Hepatocyte (in vitro differentiated cells): Measurements from ENCODE around the gene PYGL. TPM values are rescaled to one million over a fixed set of nuclear protein-coding genes. Genes with fewer than 3 reads are reported as not detected.
"Not testable (repeated sequence)": the region's sequence is repeated elsewhere in the genome, so short reads cannot be mapped to it uniquely, and the experiment has no call there.

ENCODE experiments used
- DNase-seq: peaks from one replicate; pipeline ENCODE4 v3.0.0-alpha.2; 2016; ENCODE audit warnings: low spot score
- H2AFZ ChIP-seq: fragments of 200-600 bp; sonication (generic); 2 replicates; pipeline ENCODE4 v1.6.0; 2016; ENCODE audit warnings: antibody characterized with exemption, mild to moderate bottlenecking
- H3K27ac ChIP-seq: fragments of 200-600 bp; sonication (generic); 2 replicates; pipeline ENCODE4 v1.5.1; 2016; ENCODE audit warnings: mild to moderate bottlenecking
- H3K27me3 ChIP-seq: fragments of 200-600 bp; sonication (generic); 2 replicates; pipeline ENCODE4 v1.6.1; 2016
- H3K36me3 ChIP-seq: fragments of 200-600 bp; sonication (generic); replicated peaks from 2 replicates; pipeline ENCODE4 v1.5.1; 2016; ENCODE audit warnings: low read depth; ENCODE audit not compliant: insufficient read depth
- H3K4me1 ChIP-seq: fragments of 200-600 bp; sonication (generic); 2 replicates; pipeline ENCODE4 v1.5.1; 2016; ENCODE audit warnings: mild to moderate bottlenecking, moderate library complexity; ENCODE audit not compliant: insufficient read depth
- H3K4me2 ChIP-seq: fragments of 200-600 bp; sonication (generic); 2 replicates; pipeline ENCODE4 v1.6.0; 2016
- H3K4me3 ChIP-seq: fragments of 200-600 bp; sonication (generic); 2 replicates; pipeline ENCODE4 v1.5.1; 2016; ENCODE audit warnings: mild to moderate bottlenecking
- H3K79me2 ChIP-seq: fragments of 200-600 bp; sonication (generic); 2 replicates; pipeline ENCODE4 v1.6.0; 2017; ENCODE audit warnings: mild to moderate bottlenecking
- H3K9me2 ChIP-seq: fragments of 200-600 bp; sonication (generic); replicated peaks from 2 replicates; pipeline ENCODE4 v1.6.0; 2017; ENCODE audit warnings: mild to moderate bottlenecking; ENCODE audit not compliant: insufficient read depth
- H3K9me3 ChIP-seq: fragments of 200-600 bp; sonication (generic); 2 replicates; pipeline ENCODE4 v1.5.1; 2016; ENCODE audit warnings: low read depth, mild to moderate bottlenecking
- H4K20me1 ChIP-seq: fragments of 200-600 bp; sonication (generic); 2 replicates; pipeline ENCODE4 v1.6.0; 2016; ENCODE audit warnings: mild to moderate bottlenecking; ENCODE audit not compliant: insufficient read depth, poor library complexity, severe bottlenecking
- EZH2 ChIP-seq: fragments of 200-600 bp; sonication (generic); IDR thresholded peaks from 2 replicates; pipeline ENCODE4 v1.6.1; 2016; ENCODE audit warnings: antibody characterized with exemption, mild to moderate bottlenecking, borderline replicate concordance
- EZH2phosphoT487 ChIP-seq: fragments of 200-600 bp; sonication (generic); IDR thresholded peaks from one replicate; pipeline ENCODE4 v1.6.1; 2018; ENCODE audit warnings: antibody characterized with exemption, mild to moderate bottlenecking, low read depth, moderate library complexity; ENCODE audit not compliant: unreplicated experiment, severe bottlenecking
- WGBS: methylation state at CpG from one replicate; pipeline ENCODE4 v1.1.6; 2016; ENCODE audit warnings: low lambda C conversion rate; ENCODE audit errors: missing lambda C conversion rate; 5-methylcytosine and 5-hydroxymethylcytosine counted together
- polyA plus RNA-seq: library from polyadenylated mRNA; unstranded; fragments of >200 nt; fragmentation: Nextera tagmentation; extraction: Ambion mirVana; gene quantifications from 2 replicates; pipeline ENCODE4 v1.2.1, GENCODE V29; 2016
- total RNA-seq: library from RNA; depleted of rRNA; stranded (reverse); fragments of >200 nt; gene quantifications from 2 replicates; pipeline ENCODE4 v1.2.3, GENCODE V29; 2014
- TF ChIP-seq, protein P1 (sequence below): fragments of 200-600 bp; sonication (generic); IDR thresholded peaks from 2 replicates; pipeline ENCODE4 v1.5.1; 2016; ENCODE audit warnings: antibody characterized with exemption, mild to moderate bottlenecking; ENCODE audit not compliant: poor library complexity

PYGL gene
- total and polyA plus RNA-seq, 2 experiments from 2014 or later: 37.9 to 51.6 TPM

DNA sequence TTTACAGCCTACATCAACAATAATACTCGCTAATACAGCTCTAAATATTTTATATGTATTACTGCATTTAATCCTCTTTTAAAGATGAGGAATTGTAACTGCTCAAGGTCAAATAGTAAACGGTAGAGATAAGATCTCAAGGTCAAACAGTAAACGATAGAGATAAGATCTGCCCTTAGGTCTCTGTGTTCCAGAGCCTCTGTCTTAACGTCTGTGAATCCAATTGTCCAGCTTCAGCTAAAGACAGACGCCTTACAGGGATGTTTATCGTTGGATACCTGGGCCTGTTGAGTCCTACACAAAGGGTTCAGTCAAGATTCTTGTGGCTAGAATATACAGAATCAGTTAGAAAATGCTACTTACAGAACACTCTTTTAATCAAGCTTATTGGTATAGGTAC is 20.0 kb downstream of the PYGL start:
- H4K20me1 ChIP-seq: no peaks in the 10 kb centered on the region
- H3K36me3 ChIP-seq: no peaks in the 10 kb centered on the region
- peaks cover 8% of the 10 kb centered on the region for H3K4me1 ChIP-seq
- H3K4me3 ChIP-seq: no peak overlapping the region
- no peaks in the 10 kb centered on the region for H3K27me3 ChIP-seq
- H3K9me2 ChIP-seq: no peaks in the 10 kb centered on the region
- H3K27ac ChIP-seq: no peak overlapping the region
- no peaks in the 10 kb centered on the region for H3K79me2 ChIP-seq
- DNase-seq: no peak
- no peak overlapping the region for H3K4me2 ChIP-seq
- WGBS: 26% methylated on average over 6 of the region's 6 CpGs
- no peaks in the 10 kb centered on the region for H3K9me3 ChIP-seq
- no peak for TF ChIP-seq EZH2
- no peak for TF ChIP-seq EZH2phosphoT487
- TF ChIP-seq, protein P1, sequence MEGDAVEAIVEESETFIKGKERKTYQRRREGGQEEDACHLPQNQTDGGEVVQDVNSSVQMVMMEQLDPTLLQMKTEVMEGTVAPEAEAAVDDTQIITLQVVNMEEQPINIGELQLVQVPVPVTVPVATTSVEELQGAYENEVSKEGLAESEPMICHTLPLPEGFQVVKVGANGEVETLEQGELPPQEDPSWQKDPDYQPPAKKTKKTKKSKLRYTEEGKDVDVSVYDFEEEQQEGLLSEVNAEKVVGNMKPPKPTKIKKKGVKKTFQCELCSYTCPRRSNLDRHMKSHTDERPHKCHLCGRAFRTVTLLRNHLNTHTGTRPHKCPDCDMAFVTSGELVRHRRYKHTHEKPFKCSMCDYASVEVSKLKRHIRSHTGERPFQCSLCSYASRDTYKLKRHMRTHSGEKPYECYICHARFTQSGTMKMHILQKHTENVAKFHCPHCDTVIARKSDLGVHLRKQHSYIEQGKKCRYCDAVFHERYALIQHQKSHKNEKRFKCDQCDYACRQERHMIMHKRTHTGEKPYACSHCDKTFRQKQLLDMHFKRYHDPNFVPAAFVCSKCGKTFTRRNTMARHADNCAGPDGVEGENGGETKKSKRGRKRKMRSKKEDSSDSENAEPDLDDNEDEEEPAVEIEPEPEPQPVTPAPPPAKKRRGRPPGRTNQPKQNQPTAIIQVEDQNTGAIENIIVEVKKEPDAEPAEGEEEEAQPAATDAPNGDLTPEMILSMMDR: no peak
- H2AFZ ChIP-seq: no peak overlapping the region

DNA sequence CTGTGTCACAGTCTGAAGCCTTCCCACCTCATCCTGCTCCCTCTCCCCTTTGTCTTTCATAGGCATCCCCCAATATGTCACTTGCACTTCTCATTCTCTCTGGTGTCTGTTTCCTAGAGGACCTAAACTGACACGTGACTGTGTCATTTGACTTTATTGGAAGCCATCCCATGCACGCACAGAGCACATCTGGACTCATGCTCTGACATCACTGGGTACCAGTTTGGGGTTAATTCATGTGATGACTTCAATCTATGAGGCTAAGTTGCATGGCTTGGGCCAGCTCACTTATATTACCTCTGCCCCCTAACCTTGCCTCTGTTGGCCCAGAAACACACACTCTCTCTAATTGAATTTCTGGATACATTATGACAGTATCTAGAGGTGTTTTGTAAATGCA is 21.5 kb downstream of the PYGL start:
- H3K27me3 ChIP-seq: no peaks in the 10 kb centered on the region
- no peak overlapping the region for H2AFZ ChIP-seq
- no peaks in the 10 kb centered on the region for H4K20me1 ChIP-seq
- no peaks in the 10 kb centered on the region for H3K9me2 ChIP-seq
- TF ChIP-seq EZH2phosphoT487: no peak
- TF ChIP-seq EZH2: no peak
- TF ChIP-seq, protein P1: no peak
- 90% methylated on average over 2 of the region's 2 CpGs for WGBS
- no peak overlapping the region for H3K4me3 ChIP-seq
- H3K9me3 ChIP-seq: no peaks in the 10 kb centered on the region
- H3K27ac ChIP-seq: no peak overlapping the region
- no peak for DNase-seq
- peaks cover 8% of the 10 kb centered on the region for H3K4me1 ChIP-seq
- H3K36me3 ChIP-seq: no peaks in the 10 kb centered on the region
- no peak overlapping the region for H3K4me2 ChIP-seq
- H3K79me2 ChIP-seq: no peaks in the 10 kb centered on the region

DNA sequence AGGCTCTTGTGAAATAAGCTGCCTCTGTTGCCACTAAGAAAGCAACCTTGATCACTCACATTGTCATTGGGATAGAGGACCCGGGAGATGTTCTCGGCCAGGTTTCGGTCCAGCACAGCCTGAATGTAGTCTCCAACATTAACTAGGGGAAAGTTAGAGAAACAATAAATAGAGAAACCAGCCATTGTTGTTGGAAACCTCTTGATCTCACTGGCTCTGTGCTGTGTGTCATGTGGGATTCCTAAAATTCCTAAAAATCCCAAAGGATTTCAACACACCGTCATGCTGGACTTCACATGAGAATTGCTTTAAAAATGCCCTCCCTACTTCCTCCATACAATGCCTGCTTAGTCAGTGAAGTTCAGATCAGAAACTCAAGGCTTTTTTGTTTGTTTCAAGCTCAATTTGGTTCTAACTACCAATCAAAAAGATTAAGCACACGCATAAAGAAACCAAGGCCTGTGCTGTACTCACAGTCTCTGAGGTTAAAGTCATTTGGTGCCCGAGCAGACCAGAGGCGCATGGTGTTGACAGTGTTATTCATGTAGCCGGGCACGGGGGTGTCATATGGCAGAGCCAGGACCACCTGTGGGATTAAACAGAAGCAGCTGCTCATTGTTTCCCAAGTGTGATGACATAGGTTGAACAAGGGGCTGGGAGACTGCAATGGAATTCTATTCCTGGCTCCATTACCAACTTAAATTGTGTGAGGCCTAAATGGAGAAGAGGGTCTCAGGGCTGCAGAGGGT is 23.6 kb downstream of the PYGL start:
- H3K4me3 ChIP-seq: no peak overlapping the region
- H3K4me2 ChIP-seq: no peak overlapping the region
- H3K9me3 ChIP-seq: no peaks in the 10 kb centered on the region
- no peak for DNase-seq
- 70% methylated on average over 9 of the region's 9 CpGs for WGBS
- H3K79me2 ChIP-seq: no peaks in the 10 kb centered on the region
- H3K36me3 ChIP-seq: no peaks in the 10 kb centered on the region
- no peaks in the 10 kb centered on the region for H3K9me2 ChIP-seq
- TF ChIP-seq EZH2: no peak
- TF ChIP-seq, protein P1: no peak
- no peak for TF ChIP-seq EZH2phosphoT487
- no peaks in the 10 kb centered on the region for H3K27me3 ChIP-seq
- H2AFZ ChIP-seq: peak overlapping the region; percentile 33
- H3K27ac ChIP-seq: no peak overlapping the region
- H4K20me1 ChIP-seq: no peaks in the 10 kb centered on the region
- H3K4me1 ChIP-seq: peaks cover 8% of the 10 kb centered on the region

DNA sequence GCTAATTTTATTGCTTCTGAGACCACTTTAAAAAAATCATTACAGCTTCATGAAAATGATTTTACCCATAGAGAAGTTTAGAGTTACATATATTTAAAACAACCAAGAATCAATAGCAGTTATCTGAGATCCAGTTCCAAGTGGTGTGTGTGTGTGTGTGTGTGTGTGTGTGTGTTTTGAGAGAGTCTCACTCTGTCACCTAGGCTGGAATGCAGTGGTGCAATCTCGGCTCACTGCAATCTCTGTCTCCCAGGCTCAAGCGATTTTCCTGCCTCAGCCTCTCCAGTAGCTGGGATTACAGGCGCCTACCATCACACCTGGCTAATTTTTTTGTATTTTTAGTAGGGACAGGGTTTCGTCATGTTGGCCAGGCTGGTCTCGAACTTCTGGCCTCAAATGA is 24.8 kb downstream of the PYGL start:
- H3K27ac ChIP-seq, H3K79me2 ChIP-seq, H3K9me2 ChIP-seq, H3K4me3 ChIP-seq, H2AFZ ChIP-seq, H3K27me3 ChIP-seq, H3K9me3 ChIP-seq, H4K20me1 ChIP-seq, H3K4me2 ChIP-seq, H3K4me1 ChIP-seq, DNase-seq, H3K36me3 ChIP-seq: not testable (repeated sequence)
- WGBS: 71% methylated on average over 5 of the region's 5 CpGs
